NCI-H226 (cell line): ENCODE results near the gene USP22.
A peak's percentile ranks its signal among the peaks of the same experiment; 100 is the strongest.

Source experiments
- DNase-seq: peaks from one replicate; pipeline ENCODE4 v3.0.0-alpha.2; 2015

Gene USP22

DNA sequence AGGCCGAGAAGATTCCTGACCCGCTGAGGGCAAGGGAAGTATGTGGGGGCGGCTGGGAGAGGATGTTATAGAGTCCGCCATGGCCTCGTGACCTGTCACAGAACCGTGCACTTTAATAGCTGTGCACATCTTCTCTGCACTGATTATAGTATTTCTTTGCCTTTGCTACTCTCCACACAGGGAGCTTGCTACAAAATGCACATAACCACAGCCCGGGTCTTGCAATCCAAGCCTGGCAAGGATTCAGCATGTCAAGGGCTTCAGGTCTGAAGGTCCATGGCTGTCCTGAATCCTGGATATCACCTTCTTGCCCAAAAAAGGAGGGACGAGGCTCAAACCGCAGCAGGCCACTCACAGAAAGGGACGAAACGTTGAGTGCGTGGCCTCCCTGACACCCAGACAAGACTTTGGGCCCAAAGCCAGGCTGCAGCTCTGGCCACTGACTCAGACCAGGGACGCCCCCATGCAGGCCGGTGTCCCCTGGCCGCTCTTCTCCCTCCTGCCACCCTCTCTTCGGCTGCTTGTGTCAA lies 43.7 kb downstream of the USP22 start:
- DNase-seq: no peak

DNA sequence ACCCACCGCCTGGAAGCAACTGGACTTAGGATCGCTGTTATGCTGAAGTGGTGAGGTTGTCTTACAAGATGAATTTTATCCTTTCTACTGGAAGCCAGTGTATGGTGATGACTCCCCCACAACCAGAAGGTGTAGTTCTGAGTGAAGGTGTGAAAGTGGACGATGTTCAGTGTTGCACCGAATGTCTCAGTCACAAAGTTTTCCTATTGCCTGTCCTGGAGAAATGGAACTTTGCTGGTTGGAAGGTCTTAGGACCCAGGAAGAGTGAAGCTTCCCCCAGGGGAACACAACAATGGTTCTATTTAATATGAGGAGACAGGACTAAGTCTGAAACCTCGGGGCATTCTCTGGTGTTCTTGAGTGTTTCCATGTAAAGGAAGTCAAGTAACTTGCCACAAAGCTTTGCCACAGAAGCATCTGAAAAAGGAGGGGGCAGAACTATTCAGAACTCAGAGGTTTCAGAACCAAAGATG lies 44.2 kb downstream of the USP22 start:
- no peak for DNase-seq

DNA sequence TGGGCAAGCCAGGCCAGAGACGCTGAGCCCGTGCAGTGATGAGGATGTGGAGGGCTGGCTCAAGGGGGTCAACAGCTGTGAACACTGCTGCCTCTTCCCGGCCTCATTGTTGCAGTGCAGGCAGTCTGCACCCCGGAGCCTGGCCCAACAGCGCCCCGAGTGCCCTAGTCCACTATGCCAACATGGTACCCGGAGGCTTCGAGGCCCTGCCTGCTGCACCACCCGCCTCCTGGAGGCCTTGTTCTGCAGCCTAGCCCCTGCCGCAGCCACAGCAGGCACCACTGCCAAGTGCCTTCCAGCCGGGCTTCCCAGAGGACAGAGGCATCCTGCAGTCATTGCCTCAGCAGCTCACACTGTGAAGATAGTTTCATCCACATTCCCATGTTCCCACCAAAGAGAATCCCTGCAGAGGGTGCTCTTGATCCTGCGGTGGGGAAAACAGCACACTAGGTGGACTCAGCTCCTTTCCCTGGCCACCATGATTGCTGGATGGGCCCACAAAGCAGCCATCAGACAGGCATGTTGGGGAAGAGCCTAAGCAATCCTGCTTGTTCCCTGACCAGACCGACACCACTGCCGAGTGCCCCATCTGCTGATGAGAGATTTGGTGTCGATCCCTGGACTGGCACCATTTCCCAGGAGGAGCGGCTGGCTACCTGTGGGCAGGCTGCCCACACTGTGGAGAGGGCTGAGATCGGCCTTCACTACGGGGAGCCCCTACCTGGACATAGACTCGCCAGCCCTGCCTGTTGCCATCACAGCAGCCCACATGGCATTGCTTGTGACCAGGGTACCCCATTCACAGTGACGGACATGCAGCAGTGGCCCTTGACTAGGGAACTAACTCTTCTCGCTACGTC lies 44.9 kb downstream of the USP22 start:
- no peak for DNase-seq

DNA sequence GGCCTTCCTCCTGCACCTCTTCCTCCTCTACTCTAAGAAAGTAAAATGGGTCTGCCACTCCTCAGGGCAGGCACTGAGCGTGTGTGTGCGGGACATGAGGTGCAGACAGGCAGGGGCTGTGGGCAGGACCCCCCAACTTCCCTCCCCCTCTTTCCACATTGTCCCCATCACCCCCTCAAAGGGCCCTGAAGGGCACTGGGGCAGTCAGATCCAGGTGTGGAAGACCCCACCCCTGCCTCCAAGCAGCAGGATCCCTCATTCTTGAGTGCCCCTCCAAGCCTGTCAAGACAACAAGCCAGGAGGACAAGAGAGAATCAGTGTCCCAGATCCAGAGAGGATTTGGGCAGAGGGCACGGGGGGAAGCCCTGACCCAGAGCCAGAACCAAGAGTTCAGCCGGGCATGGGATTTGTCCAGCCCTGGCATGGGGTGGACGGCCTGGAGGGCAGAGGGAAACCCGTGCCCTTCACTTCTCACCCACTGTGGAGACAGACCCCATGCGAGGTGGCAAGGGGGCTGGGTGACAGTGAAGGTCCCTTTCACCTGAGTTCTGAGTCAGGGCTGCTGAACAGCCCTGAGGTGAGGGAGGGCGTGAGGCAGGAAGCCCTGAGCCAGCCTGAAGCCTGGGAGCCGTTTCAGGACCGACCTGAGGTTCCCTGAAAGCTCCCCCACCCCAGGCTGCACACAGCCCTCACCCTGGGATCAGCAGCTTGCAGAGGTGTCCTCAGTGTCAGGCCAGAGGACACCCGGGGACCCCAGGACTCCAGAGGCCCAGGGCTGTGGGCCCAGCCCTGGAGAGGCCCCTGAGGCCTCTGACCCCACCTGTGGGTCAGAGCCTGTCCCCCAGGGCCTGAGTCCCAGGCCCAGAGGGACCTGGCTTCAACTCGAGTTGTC lies 45.8 kb downstream of the USP22 start:
- DNase-seq: no peak

DNA sequence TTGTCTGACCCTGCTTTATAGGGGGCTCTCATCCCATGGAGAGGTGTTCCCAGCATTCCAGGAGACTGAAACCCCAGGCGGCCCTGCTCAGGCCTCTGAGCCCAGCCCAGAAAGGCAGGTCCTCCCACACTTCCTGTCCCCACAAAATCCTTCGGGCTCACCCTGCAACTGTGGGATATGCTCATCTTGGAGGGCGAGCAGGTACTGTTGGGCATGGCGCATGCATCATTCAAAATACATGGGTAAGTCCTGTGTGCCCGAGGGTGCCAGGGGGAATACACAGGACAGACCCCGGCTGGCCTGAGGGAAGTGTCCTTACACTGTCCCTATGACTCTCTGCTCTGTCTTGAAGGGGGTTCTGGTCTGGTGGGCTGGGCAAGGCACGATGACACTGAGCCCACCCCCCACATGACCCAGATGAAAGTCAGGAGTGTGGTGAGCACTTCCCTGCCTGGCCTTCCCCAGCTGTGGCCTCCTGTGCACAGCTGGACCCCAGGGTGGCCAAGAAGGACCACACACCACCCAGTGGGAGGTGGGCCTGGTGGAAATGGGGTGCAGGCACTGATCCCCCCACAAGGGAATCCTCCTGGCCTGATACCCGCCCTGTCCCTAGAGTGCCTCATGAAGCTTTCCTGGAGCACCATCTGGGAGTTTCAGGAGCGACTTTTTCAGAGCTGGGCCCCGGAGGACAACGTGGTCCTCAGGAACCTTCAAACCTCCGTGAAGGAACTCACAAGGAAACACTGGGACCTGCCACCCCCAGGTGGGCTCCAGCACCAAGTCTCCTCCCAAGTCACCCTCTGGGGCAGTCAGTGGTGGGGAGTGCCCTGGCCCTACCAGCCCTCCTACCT lies 46.7 kb downstream of the USP22 start:
- DNase-seq: no peak

DNA sequence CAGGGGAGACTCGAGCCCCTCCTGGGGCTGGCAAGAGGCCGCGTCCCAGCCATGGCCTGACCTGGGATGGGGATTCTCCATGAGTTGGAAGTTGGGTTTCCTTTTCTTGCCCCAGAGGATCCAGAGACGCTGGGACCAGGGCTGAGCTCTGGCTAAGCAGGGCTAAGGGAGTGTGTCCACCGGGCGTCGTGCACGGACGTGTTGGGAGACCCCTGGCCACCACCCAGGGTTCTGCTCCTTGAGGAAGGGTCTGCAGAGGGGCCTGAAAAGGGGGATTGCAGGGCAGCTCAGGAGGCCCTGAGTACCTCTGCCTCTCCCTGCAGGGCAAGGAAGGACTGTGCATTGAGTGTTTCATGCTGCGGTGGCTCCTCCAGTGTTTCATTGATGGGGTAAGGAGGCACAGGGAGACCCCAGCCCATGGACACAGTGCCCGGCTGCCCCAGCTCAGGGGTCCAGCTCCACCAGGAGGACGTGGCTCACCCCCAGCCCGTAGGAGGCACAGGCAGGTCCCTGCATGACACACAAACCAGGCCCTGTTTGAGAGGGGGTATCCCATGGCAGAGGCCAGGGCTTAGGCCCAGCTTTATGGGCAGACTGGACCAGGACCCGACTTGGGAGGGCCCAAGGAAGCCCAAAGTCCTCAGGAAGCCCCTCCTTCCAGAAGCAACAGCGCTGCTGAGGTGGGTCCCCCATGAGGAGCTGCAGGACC lies 47.5 kb downstream of the USP22 start:
- DNase-seq: no peak

DNA sequence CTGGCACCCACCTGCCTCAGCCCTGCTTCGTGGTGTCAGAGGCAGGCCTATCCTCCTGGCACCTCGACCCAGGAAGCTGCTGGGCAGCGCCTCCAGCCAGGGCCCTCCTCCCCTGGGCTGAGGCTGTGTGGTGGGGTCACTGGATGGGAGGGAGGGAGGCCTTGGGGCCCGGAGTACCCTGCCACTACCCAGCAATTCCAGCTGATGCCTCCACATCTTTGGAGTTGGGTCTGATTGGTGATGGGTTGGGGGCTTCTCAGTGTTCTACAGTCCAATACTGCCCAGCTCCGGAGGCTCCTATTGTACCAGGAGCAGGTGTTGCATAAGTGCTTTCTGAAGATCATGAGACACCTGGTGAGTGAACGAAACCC lies 48.0 kb downstream of the USP22 start:
- no peak for DNase-seq

DNA sequence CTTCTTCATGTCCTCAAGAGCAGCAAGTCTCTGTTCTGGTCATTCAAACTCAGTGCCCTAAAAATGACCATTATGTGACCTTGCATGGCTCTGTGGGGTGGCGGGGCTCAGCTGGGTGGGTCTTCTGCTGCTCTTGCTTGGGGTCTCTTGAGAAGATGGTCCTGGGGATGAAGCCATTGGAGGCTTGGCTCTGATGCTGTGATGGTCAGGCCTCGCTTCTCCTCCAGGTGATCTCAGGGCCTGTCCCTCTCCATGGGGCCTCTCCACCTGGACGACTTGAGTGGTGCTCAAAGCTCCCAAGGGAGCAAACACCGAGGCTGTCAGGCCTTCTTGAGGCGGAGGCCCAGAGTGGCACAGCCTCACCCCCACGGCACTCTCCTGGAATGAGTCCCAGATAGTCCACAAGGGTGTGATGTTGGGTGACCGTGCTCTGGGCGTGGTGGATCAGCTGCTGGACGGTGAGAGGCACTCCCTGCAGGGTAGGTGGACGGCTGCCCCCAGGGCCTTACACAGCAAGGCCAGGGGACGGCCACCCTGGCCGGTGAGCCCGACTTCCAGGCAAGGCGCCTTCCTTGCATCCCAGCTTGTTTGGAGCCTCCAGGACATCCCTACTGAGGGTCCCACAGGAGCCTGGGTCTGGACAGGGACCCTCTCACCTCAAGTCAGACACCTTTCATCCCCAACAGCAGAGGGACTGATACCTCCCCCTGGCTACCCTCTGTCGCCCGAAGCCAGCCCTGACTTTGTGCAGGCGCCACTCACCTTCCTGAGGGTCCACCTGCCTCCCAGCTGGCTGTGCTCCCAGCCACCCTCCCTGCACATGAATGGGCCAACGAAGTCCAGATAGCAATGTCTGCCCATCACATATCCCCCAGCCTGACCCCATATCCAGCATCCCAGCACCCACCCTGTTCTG lies 48.7 kb downstream of the USP22 start:
- no peak for DNase-seq

DNA sequence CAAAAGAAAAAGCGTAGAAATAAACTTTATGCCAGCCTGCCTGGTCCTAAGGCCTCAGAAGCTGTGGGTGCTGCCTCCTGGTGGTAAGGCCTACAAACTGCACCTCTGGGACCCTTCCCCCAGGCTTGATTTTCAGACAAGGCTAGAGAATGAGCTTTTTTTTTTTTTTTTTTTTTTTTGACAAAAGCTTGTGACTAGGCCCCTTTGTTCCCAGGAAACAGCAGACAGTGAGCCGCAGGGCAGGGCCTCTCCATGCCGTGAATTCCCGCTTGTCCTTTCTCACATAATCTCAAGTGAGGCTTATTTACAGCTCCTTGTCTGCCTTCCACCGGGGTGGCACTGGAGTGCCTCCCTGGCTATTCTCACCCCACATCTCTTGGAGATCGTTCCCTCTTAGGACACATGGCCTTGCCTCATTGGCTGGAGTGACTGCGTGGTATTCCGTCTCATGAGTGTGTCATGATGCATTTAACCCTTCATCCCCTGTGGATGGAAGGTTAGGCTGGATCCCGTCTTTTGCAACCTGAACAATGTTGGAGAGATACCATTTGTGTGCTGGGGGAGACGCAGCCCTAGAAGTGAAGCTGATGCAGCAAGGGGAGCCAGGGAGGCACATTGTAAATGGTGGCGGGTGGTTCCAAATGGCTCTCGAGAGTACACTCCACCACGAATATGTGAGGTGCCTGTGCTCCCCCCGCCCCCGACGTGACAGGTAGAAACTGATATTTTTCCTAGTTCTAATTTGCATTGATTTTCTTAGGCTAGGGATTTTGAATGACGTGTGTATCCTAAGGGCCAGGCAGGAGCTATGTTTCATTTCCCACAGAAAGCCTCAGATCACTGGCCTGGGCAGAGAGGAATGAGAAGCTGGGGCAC lies 49.6 kb downstream of the USP22 start:
- peak; percentile 7 for DNase-seq

DNA sequence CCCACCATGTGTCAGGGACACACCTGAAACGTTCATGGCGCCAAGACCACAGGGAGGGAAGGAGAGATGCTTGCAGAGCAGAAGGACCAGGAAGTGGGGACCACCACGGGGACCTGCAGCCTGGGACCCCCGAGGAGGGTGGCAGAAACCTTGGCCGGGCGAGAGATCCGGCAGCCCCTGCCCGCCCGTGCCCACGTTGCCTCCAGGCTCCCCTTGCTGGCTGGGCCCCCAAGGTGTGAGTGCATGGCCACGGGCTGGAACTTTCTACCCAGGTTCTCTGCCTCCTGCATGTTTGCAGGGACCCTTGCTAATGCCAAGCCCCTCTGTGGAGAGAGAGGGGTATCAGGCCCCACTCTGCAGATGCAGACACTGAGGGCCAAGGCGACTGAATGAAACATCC lies 50.4 kb downstream of the USP22 start:
- DNase-seq: no peak

DNA sequence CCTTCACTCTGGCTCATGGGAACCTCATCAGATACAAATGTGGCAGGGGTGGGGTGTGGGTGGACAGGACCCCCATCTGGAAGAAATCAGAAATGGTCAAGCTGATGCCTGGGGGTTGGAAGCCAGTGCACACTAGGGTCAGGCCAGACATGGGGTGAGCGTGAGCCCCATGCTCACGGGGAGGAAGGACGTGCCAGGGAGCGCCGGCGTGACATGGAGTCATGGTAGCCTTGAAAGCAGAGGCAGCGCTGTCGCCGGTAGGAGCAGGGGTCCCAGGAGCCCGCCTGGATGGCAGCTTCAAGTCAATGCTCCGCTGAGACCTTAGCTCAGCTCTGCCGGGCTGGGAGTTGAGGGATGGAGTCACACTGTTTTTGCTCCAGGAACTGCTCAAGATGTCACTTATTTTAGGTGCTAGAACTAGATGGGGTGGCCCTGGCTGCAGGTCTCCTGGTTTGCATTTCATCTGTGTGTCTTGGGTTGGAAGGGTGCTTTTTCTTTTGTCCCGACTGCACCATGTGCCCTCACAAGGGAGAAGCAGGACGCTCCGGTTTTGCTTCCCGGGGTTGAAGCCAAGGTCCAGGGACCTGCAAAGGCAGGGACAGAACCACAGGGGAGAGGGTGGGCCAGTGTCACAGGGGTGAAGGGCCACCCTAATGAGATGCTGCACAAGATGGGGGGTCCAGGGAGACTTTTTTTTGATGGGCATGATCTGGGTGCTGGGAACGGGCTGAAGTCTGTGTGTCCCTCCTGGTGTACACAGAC lies 51.4 kb downstream of the USP22 start:
- DNase-seq: no peak

DNA sequence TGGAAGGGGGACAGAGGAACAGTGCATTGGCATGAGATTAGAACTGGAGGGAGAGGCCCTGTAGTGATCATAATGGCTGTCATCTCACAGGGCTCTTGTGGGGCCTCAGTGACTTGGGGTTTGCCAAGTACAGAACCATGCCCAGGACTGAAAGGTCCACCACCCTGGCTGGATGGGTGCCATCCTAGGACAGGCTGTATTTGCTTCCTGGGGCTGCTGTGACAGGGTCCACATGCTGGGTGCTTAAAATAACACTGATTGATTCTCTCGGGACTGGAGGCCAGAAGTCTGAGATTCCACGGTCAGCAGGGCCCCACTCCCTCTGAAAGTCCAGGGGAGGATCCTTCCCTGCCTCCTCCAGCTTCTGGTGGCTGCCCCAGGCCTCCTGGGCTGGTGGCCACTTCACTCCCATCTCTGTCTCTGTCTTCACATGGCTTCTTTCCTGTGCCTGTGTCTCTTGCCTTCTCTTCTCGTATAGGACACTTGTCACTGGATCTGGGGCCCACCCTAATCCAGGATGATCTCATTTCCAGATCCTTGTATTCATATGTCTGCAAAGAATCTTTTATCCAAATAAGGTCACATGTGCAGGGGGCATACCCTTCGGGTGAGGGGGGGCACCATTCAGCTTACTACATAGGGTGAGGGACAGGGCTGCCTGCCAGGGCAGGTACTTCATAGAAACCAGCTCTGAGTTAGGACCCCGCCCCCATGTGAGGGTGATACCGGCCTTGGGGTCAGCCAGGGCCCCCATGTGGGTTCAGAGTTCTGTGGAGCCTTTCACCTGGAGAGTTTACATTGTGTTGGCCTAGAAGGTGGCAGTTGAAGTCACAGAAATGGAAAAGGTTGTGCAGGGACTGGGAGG lies 52.6 kb downstream of the USP22 start:
- no peak for DNase-seq

DNA sequence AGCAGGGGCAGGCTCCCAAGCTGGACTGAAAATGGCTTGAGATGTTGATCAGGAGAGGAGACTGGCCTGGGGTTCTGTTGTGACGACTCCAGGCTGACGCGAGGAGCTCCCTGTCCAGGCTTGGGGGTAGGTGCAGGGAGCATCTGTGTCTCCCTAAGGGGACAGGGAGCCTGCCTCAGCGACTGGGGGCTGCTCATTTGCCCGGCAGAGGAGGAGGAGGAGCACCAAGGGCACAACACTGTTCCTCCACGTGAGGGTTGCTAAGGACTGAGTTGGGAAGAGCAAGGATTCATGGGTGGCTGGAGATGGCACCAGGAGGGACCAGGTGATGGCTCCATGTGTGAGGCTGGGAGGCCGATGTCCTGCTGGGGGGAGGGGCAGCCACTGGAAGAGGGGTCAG lies 53.3 kb downstream of the USP22 start:
- DNase-seq: no peak

DNA sequence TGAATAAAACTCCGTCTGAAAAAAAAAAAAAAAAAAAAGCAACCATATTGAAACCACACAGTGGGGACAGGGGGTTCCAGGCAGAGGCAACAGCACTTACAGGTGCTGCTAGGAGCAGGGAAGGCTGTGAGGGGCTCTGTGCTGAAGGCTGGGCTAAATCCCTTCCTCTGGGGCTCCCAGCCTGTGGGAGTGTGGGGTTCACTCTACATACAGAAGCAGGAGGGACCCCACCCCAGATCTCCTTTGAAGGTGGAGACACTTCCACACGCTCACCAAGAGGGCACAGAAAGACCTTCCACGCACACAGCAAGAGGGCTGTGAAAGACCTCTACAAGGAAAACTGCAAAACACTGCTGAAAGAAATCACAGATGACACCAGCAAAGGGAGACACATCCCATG lies 53.9 kb downstream of the USP22 start:
- DNase-seq: no peak

DNA sequence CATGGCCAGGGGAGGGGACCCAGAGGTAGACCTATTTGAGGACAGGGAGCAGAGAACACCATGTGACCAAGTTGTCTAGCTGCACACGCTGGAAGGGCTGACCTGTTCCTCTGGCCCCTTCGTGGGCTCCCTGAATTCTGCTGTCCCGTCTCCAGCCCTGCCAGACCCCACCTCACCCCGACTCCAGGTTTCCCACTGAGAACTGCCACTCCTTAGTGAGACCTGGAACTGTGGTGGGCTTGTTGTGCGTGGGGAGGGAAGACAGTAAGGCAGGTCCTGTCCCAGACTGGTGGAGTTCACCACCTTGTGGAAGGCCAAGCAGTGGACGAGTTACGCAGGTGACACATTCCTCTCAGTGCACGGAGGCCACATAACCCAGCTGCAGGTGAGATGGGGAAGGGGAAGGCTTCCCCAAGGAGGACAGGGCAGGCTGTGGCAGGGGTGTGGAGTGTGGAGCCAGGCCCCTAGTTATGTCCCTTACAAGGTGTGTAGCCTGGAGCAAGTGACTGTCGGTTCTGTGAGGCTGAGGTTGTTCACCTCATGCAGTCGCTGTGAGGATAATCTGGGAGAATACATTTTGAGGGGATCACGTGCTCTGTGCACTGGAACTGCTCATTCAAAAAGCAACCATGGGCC lies 54.7 kb downstream of the USP22 start:
- DNase-seq: no peak

DNA sequence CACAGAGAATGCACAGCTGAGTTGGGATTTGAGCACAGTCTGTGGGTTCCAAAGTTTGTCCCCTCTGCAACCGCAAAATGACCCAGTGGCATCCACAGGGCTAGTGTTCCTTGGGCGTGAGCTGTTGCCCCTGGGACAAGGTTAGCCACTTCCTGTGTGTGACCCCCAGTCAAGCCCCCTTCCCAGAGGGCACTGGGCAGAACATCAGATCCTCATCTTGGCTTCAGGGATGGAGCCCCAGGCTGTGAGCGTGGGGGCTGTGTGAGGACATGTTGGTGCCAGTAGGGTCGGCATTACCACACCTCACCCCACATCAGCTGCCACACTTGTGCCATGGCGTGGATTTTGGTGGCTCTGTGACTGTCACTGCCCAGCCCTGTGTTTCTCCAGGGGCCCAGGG lies 55.3 kb downstream of the USP22 start:
- no peak for DNase-seq

DNA sequence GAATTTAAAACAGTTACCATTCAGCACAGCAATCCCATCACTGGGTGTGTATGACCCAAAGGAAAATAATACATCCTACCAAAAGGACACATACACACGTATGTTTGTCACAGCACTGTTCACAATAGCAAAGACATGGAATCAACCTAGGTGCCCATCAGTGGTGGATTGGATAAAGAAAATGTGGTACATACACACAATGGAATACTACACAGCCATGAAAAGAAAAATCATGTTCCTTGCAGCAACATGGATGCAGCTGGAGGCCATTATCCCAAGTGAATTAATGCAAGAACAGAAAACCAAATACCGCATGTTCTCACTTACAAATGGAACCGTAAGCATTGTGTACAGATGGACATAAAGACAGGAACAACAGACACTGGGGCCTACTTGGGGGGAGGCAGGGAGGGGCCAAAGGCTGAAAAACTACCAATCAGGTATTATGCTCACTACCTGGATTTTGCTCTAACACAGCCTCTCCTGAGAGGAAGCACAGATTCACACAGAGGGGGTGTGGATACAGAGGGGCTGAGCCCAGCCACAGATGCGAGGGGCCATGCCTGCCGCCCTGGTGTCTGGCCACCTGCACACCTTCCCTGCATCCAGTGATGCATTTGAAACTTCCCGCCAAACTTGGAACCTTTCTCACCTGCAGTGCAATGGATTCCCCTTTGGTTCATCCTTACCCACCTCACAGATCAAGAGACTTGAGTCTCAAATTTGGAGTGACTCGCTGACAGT lies 55.9 kb downstream of the USP22 start:
- DNase-seq: no peak
